H9 (cell line): Measurements from ENCODE around the gene BTN1A1. TPM values are rescaled to one million over a fixed set of nuclear protein-coding genes. Genes with fewer than 3 reads are reported as not detected.

Experiments used
- DNase-seq: peaks from one replicate; pipeline ENCODE4 v3.0.0-alpha.2; 2017
- H2AFZ ChIP-seq: one replicate; pipeline ENCODE4 v1.6.1; 2013; ENCODE audit warnings: mild to moderate bottlenecking, low read length, control low read depth, moderate library complexity
- H2AK5ac ChIP-seq: 2 replicates; pipeline ENCODE4 v1.6.1; 2013; ENCODE audit warnings: low read length, control low read depth, mixed read lengths; ENCODE audit not compliant: insufficient read length
- H2BK120ac ChIP-seq: one replicate; pipeline ENCODE4 v1.6.1; 2013; ENCODE audit warnings: low read depth, mild to moderate bottlenecking, low read length, control low read depth, inconsistent platforms; ENCODE audit not compliant: poor library complexity, severe bottlenecking
- H2BK12ac ChIP-seq: 2 replicates; pipeline ENCODE4 v1.6.1; 2013; ENCODE audit warnings: low read length, control low read depth, mixed read lengths, low read depth; ENCODE audit not compliant: insufficient read length
- H2BK15ac ChIP-seq: 2 replicates; pipeline ENCODE4 v1.6.1; 2013; ENCODE audit warnings: low read depth, low read length, control low read depth
- H2BK20ac ChIP-seq: one replicate; pipeline ENCODE4 v1.6.1; 2013; ENCODE audit warnings: low read depth, mild to moderate bottlenecking, low read length, control low read depth, inconsistent platforms; ENCODE audit not compliant: poor library complexity, severe bottlenecking
- H2BK5ac ChIP-seq: 2 replicates; pipeline ENCODE4 v1.6.1; 2013; ENCODE audit warnings: low read length, control low read depth, mixed read lengths; ENCODE audit not compliant: insufficient read length
- H3K14ac ChIP-seq: 2 replicates; pipeline ENCODE4 v1.6.1; 2013; ENCODE audit warnings: low read length, control low read depth; ENCODE audit not compliant: insufficient read depth
- H3K18ac ChIP-seq: 2 replicates; pipeline ENCODE4 v1.6.1; 2013; ENCODE audit warnings: low read depth, mild to moderate bottlenecking, mixed read lengths, low read length, control low read depth; ENCODE audit not compliant: insufficient read length
- H3K23ac ChIP-seq: 2 replicates; pipeline ENCODE4 v1.6.1; 2013; ENCODE audit warnings: low read length, control low read depth, mixed read lengths, low read depth; ENCODE audit not compliant: insufficient read length
- H3K23me2 ChIP-seq: 2 replicates; pipeline ENCODE4 v1.6.1; 2013; ENCODE audit warnings: low read depth, mild to moderate bottlenecking, mixed read lengths, low read length, control low read depth; ENCODE audit not compliant: insufficient read length, poor library complexity, severe bottlenecking
- H3K27ac ChIP-seq: 2 replicates; pipeline ENCODE4 v1.5.1; 2013; ENCODE audit warnings: low read length, control low read depth, mixed read lengths, low read depth; ENCODE audit not compliant: insufficient read length
- H3K27me3 ChIP-seq: 2 replicates; pipeline ENCODE4 v1.6.1; 2013; ENCODE audit warnings: low read length, control low read depth, inconsistent platforms; ENCODE audit not compliant: insufficient read depth
- H3K4ac ChIP-seq: 2 replicates; pipeline ENCODE4 v1.6.1; 2013; ENCODE audit warnings: low read depth, mild to moderate bottlenecking, control low read depth, inconsistent platforms, low read length, moderate library complexity
- H3K4me1 ChIP-seq: 2 replicates; pipeline ENCODE4 v1.6.1; 2013; ENCODE audit warnings: low read length, control low read depth, inconsistent platforms; ENCODE audit not compliant: insufficient read depth
- H3K4me2 ChIP-seq: 2 replicates; pipeline ENCODE4 v1.6.1; 2013; ENCODE audit warnings: low read length, control low read depth, mixed read lengths; ENCODE audit not compliant: insufficient read length, insufficient read depth
- H3K56ac ChIP-seq: 2 replicates; pipeline ENCODE4 v1.6.1; 2013; ENCODE audit warnings: low read depth, mild to moderate bottlenecking, mixed read lengths, low read length, control low read depth; ENCODE audit not compliant: insufficient read length
- H3K79me1 ChIP-seq: 2 replicates; pipeline ENCODE4 v1.6.1; 2013; ENCODE audit warnings: low read depth, mild to moderate bottlenecking, moderate library complexity, low read length, control low read depth, inconsistent platforms; ENCODE audit not compliant: insufficient read depth, poor library complexity, severe bottlenecking
- H3K79me2 ChIP-seq: 2 replicates; pipeline ENCODE4 v1.6.1; 2013; ENCODE audit warnings: low read length, control low read depth, inconsistent platforms; ENCODE audit not compliant: insufficient read depth
- H3K9ac ChIP-seq: 2 replicates; pipeline ENCODE4 v1.6.1; 2013; ENCODE audit warnings: low read length, control low read depth, mixed read lengths; ENCODE audit not compliant: insufficient read length; ENCODE audit errors: extremely low read depth
- H3K9me3 ChIP-seq: one replicate; pipeline ENCODE4 v1.6.1; 2013; ENCODE audit warnings: low read depth, low read length, inconsistent platforms; ENCODE audit not compliant: control insufficient read depth
- H3T11ph ChIP-seq: one replicate; pipeline ENCODE4 v1.6.1; 2013; ENCODE audit warnings: mild to moderate bottlenecking, low read length, control low read depth, inconsistent platforms
- H4K20me1 ChIP-seq: one replicate; pipeline ENCODE4 v1.6.1; 2013; ENCODE audit not compliant: control insufficient read depth, insufficient read length, insufficient read depth
- H4K5ac ChIP-seq: 2 replicates; pipeline ENCODE4 v1.6.1; 2013; ENCODE audit warnings: low read depth, mild to moderate bottlenecking, mixed read lengths, low read length, control low read depth; ENCODE audit not compliant: insufficient read length
- H4K8ac ChIP-seq: replicated peaks from 2 replicates; pipeline ENCODE4 v1.6.1; 2013; ENCODE audit warnings: low read length, control low read depth, mixed read lengths, low read depth; ENCODE audit not compliant: insufficient read length
- H4K91ac ChIP-seq: 2 replicates; pipeline ENCODE4 v1.6.1; 2013; ENCODE audit warnings: low read depth, mild to moderate bottlenecking, moderate library complexity, mixed read lengths, low read length, control low read depth; ENCODE audit not compliant: insufficient read length
- H3K27ac Mint-ChIP-seq, 3 experiments: 2 replicates in 2 of 3; 3 replicates in 1 of 3; pipeline ENCODE4 v1.8.0; 2020 to 2021; ENCODE audit warnings: mixed read lengths in 3 of 3, mild to moderate bottlenecking in 1 of 3, moderate library complexity in 1 of 3
- H3K27me3 Mint-ChIP-seq: 2 replicates; pipeline ENCODE4 v1.8.0; 2021; ENCODE audit warnings: low read depth, mild to moderate bottlenecking, moderate library complexity, mixed read lengths
- H3K36me3 Mint-ChIP-seq, 3 experiments: 2 replicates in 2 of 3; 3 replicates in 1 of 3; pipeline ENCODE4 v1.8.0; 2020 to 2021; ENCODE audit warnings: low read depth in 3 of 3, mixed read lengths in 3 of 3; ENCODE audit not compliant: insufficient read depth in 1 of 3
- H3K4me1 Mint-ChIP-seq, 2 experiments: 2 replicates each; pipeline ENCODE4 v1.8.0; 2020; ENCODE audit warnings: mixed read lengths in 2 of 2
- H3K4me3 Mint-ChIP-seq, 2 experiments: 2 replicates in 1 of 2; 3 replicates in 1 of 2; pipeline ENCODE4 v1.8.0; 2020 to 2021; ENCODE audit warnings: mild to moderate bottlenecking in 2 of 2, mixed read lengths in 2 of 2, moderate library complexity in 1 of 2
- H3K9me3 Mint-ChIP-seq, 2 experiments: 2 replicates in 1 of 2; 3 replicates in 1 of 2; pipeline ENCODE4 v1.8.0; 2020; ENCODE audit warnings: mild to moderate bottlenecking in 2 of 2, mixed read lengths in 2 of 2, moderate library complexity in 1 of 2
- WGBS: extraction: QIAGEN DNeasy Blood & Tissue Kit; methylation state at CpG from one replicate; pipeline ENCODE4 v1.1.7; 2013; ENCODE audit warnings: missing lambda C conversion rate, low lambda C conversion rate, mixed read lengths; ENCODE audit not compliant: insufficient read length; ENCODE audit errors: extremely low coverage; 5-methylcytosine and 5-hydroxymethylcytosine counted together
- total RNA-seq: library from RNA; stranded (reverse); gene quantifications from 2 replicates; pipeline ENCODE4 v1.2.1, GENCODE V29; 2021
- TF ChIP-seq, protein P1 (sequence below): fragments of 200-600 bp; sonication (generic); conservative IDR thresholded peaks from 3 replicates; pipeline ENCODE4 v1.8.0; 2021; ENCODE audit warnings: antibody characterized with exemption, mild to moderate bottlenecking

Gene BTN1A1
- total RNA-seq, 1 experiment from 2014 or later, result 0.15 TPM

DNA sequence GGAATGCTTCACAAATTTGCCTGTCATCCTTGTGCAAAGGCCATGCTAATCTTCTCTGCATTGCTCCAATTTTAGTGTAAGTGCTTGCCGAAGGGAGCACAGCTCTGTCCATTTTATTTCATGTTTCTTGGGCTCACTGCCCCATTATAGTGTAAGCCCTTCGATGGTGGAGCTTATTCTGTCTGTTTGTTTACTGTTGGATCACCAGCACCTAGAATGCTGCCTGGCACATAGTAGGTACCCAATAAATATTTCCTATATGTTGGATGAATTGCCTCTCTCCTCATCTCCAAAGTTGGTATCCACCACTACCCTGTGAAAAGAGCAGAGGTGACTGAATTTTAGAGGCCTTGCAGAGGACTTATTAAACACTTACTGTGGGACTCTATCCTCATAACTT is 19.3 kb downstream of the BTN1A1 start:
- H3T11ph ChIP-seq, result no peak overlapping the region
- no peak overlapping the region for H3K14ac ChIP-seq
- DNase-seq, result no peak
- H3K27me3 ChIP-seq, result no peaks in the 10 kb centered on the region
- no peaks in the 10 kb centered on the region for H4K20me1 ChIP-seq
- no peaks in the 10 kb centered on the region for H3K79me1 ChIP-seq
- no peak overlapping the region for H2AFZ ChIP-seq
- no peak overlapping the region for H4K8ac ChIP-seq
- no peak overlapping the region for H3K18ac ChIP-seq
- H3K56ac ChIP-seq, result no peak overlapping the region
- H3K23ac ChIP-seq, result no peak overlapping the region
- H4K91ac ChIP-seq, result no peak overlapping the region
- no peaks in the 10 kb centered on the region for H3K9me3 ChIP-seq
- peaks cover 24 to 25% of the 10 kb centered on the region in 2 experiments for H3K4me1 Mint-ChIP-seq
- H2BK120ac ChIP-seq, result no peak overlapping the region
- H3K27ac Mint-ChIP-seq, result no peak overlapping the region
- no peaks in the 10 kb centered on the region for H3K4me1 ChIP-seq
- WGBS, result no CpG with 5 or more reads among the region's 2 CpGs
- H3K4ac ChIP-seq, result no peak overlapping the region
- H3K9ac ChIP-seq, result no peak overlapping the region
- TF ChIP-seq, protein P1, sequence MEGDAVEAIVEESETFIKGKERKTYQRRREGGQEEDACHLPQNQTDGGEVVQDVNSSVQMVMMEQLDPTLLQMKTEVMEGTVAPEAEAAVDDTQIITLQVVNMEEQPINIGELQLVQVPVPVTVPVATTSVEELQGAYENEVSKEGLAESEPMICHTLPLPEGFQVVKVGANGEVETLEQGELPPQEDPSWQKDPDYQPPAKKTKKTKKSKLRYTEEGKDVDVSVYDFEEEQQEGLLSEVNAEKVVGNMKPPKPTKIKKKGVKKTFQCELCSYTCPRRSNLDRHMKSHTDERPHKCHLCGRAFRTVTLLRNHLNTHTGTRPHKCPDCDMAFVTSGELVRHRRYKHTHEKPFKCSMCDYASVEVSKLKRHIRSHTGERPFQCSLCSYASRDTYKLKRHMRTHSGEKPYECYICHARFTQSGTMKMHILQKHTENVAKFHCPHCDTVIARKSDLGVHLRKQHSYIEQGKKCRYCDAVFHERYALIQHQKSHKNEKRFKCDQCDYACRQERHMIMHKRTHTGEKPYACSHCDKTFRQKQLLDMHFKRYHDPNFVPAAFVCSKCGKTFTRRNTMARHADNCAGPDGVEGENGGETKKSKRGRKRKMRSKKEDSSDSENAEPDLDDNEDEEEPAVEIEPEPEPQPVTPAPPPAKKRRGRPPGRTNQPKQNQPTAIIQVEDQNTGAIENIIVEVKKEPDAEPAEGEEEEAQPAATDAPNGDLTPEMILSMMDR, result no peak
- H2BK15ac ChIP-seq, result no peak overlapping the region
- H3K27me3 Mint-ChIP-seq, result peaks cover 2% of the 10 kb centered on the region
- no peak overlapping the region for H2BK20ac ChIP-seq
- no peak overlapping the region for H3K4me2 ChIP-seq
- peaks cover 5% of the 10 kb centered on the region for H3K23me2 ChIP-seq
- H2AK5ac ChIP-seq, result no peak overlapping the region
- H3K36me3 Mint-ChIP-seq, result no peaks in the 10 kb centered on the region; a peak in 1 of 7 replicates
- H3K9me3 Mint-ChIP-seq, result no peaks in the 10 kb centered on the region; a peak in 1 of 5 replicates
- H2BK12ac ChIP-seq, result no peak overlapping the region
- H4K5ac ChIP-seq, result no peak overlapping the region
- H2BK5ac ChIP-seq, result no peak overlapping the region
- H3K79me2 ChIP-seq, result no peaks in the 10 kb centered on the region
- H3K4me3 Mint-ChIP-seq, result no peak overlapping the region
- H3K27ac ChIP-seq, result no peak overlapping the region
